ENCODE results near the gene RNF41. TPM values are rescaled to one million over a fixed set of nuclear protein-coding genes. Genes with fewer than 3 reads are reported as not detected.

RNF41 gene
- total and polyA plus RNA-seq, 11 donors: 10.6 to 84.0 (median 53.3) TPM

DNA sequence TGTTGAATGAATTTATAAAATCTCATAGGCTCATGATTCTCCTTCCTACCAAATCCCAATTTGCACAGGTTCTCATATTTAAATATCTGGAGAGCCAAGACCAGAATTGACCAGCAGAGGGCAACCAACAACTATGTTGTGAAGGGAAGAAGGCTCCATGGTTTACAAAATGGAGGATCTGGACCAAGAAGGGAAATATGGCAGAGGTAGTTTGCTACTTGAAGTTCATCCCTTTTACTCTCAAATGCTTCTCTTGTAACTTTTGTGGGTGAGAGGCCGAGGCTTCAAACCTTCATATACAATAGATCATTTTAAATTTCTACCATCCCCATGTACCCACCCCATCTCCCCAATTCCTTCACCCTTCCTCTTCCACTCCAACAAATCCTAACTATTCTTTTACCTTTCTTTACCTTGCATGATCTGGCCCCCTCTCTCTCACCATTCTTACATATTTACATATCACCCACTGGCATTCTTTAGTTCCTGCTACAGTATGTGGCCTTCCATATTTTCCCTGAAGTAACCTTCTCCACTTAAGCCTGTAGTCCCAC lies 28.6 kb downstream of the RNF41 start:
- no peak overlapping the region for H3K4me3 ChIP-seq
- ATAC-seq (no peak), DNase-seq (peak in 4 of 5 donors; percentile 71 to 76 (median 74))
- no peaks in the 10 kb centered on the region for H3K9me3 ChIP-seq
- no peaks in the 10 kb centered on the region for H3K36me3 ChIP-seq
- WGBS, 4 donors: 36 to 59% (median 46%) methylated on average over 1 of the region's 1 CpG
- no peaks in the 10 kb centered on the region for H3K27me3 ChIP-seq
- TF ChIP-seq, protein P1, sequence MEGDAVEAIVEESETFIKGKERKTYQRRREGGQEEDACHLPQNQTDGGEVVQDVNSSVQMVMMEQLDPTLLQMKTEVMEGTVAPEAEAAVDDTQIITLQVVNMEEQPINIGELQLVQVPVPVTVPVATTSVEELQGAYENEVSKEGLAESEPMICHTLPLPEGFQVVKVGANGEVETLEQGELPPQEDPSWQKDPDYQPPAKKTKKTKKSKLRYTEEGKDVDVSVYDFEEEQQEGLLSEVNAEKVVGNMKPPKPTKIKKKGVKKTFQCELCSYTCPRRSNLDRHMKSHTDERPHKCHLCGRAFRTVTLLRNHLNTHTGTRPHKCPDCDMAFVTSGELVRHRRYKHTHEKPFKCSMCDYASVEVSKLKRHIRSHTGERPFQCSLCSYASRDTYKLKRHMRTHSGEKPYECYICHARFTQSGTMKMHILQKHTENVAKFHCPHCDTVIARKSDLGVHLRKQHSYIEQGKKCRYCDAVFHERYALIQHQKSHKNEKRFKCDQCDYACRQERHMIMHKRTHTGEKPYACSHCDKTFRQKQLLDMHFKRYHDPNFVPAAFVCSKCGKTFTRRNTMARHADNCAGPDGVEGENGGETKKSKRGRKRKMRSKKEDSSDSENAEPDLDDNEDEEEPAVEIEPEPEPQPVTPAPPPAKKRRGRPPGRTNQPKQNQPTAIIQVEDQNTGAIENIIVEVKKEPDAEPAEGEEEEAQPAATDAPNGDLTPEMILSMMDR (IDR thresholded peaks at IDR 0.05): peak; percentile 71 to 87 (median 78)
- no peak for TF ChIP-seq POLR2A (IDR thresholded peaks at IDR 0.05)
- no peak overlapping the region for H3K27ac ChIP-seq
- intact Hi-C loops (cut with DNase I): loop anchor here in 8 of 10 donors (1.0 to 10.0 kb wide), 8 partner anchors 31 to 274 kb away; partner anchors contain the start of genes NABP2 (in 5 of the 8), ANKRD52 (in 4 of the 8) and SPRYD4 (in 4 of the 8)
- H3K4me1 ChIP-seq: peaks cover 0 to 27% (median 8%) of the 10 kb centered on the region in 12 donors

DNA sequence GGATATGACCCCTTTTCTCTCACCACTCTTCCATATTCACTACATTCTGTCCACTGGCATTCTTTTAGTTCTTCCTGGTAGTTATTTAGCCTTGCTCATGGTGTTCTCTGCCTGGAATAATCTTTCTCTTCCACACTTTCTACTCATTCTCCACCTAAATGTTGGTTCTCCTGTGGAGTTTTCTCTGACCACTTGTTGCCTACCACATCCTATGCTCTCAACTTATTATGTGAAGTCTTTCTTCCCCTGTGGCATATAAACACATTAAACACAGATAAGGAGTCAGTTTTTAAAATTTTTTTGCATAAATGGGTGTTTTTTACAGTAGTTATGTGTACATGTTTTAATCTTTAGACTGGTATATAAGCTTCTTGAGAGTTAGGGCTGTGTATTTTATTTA lies 29.1 kb downstream of the RNF41 start:
- H3K4me3 ChIP-seq: no peak overlapping the region
- intact Hi-C loops (cut with DNase I): loop anchor here in 8 of 10 donors (2.0 to 10.0 kb wide), 6 partner anchors 32 to 275 kb away; partner anchors contain the start of genes ANKRD52 (in 4 of the 8), SPRYD4 (in 4 of the 8) and NABP2 (in 3 of the 8)
- no peak overlapping the region for H3K27ac ChIP-seq
- peaks cover 0 to 32% (median 14%) of the 10 kb centered on the region in 12 donors for H3K4me1 ChIP-seq
- ATAC-seq: no peak
- DNase-seq: no peak
- TF ChIP-seq, protein P1 (IDR thresholded peaks at IDR 0.05): no peak
- TF ChIP-seq POLR2A (IDR thresholded peaks at IDR 0.05): no peak
- H3K9me3 ChIP-seq: no peaks in the 10 kb centered on the region
- H3K36me3 ChIP-seq: peaks cover 0 to 1% (median 0%) of the 10 kb centered on the region in 9 donors
- H3K27me3 ChIP-seq: no peaks in the 10 kb centered on the region

- Histone ChIP-seq H3K4me1 (peaks cover 0 to 38% (median 17%) of the 10 kb centered on the region in 12 donors), H3K9me3 (no peaks in the 10 kb centered on the region), H3K36me3 (peaks cover 0 to 19% (median 12%) of the 10 kb centered on the region in 9 donors), H3K27ac (peak overlapping the region in 11 of 12 donors; percentile 73 to 98 (median 91)), H3K27me3 (no peaks in the 10 kb centered on the region), H3K4me3 (peak overlapping the region; percentile 50 to 99 (median 84))
- ATAC-seq (no peak), DNase-seq (no peak)
- WGBS, 4 donors: 25 to 29% (median 27%) methylated on average over 9 of the region's 9 CpGs
- TF ChIP-seq POLR2A (IDR thresholded peaks at IDR 0.05): no peak
- TF ChIP-seq, protein P1 (IDR thresholded peaks at IDR 0.05): no peak
- intact Hi-C loops (cut with DNase I): loop anchor here in 7 of 10 donors (2.0 to 10.0 kb wide), 8 partner anchors 34 to 277 kb away; partner anchors contain the start of genes SPRYD4 (in 4 of the 7), CS (in 1 of the 7) and NABP2 (in 1 of the 7)
Observed at GRCh38 chr12:56190695-56191155, 31.0 kb downstream of the RNF41 start.

Measured in heart left ventricle (tissue), 16 donors.